ENCODE measurements around the gene ABLIM2.

GRCh38 chr4:7968262-7968896 is 190.2 kb downstream of the ABLIM2 start:
- TF ChIP-seq CTCF (IDR thresholded peaks at IDR 0.05) (no peak), POLR2A (IDR thresholded peaks at IDR 0.05) (no peak)
